GM18507 (cell line): Measurements from ENCODE around the gene SLC25A13.
A peak's percentile ranks its signal among the peaks of the same experiment; 100 is the strongest.
"Not testable (repeated sequence)": the region's sequence is repeated elsewhere in the genome, so short reads cannot be mapped to it uniquely, and the experiment has no call there.

Experiments
- DNase-seq: peaks from one replicate; pipeline ENCODE4 v3.0.0; 2011; ENCODE audit warnings: low read depth; ENCODE audit not compliant: insufficient read length; ENCODE audit errors: extremely low spot score
- FAIRE-seq: peaks from 2 replicates; lab custom pipeline; 2011; peaks lifted over from hg19 to GRCh38; lab: Jason Lieb, UNC

The SLC25A13 gene

DNA sequence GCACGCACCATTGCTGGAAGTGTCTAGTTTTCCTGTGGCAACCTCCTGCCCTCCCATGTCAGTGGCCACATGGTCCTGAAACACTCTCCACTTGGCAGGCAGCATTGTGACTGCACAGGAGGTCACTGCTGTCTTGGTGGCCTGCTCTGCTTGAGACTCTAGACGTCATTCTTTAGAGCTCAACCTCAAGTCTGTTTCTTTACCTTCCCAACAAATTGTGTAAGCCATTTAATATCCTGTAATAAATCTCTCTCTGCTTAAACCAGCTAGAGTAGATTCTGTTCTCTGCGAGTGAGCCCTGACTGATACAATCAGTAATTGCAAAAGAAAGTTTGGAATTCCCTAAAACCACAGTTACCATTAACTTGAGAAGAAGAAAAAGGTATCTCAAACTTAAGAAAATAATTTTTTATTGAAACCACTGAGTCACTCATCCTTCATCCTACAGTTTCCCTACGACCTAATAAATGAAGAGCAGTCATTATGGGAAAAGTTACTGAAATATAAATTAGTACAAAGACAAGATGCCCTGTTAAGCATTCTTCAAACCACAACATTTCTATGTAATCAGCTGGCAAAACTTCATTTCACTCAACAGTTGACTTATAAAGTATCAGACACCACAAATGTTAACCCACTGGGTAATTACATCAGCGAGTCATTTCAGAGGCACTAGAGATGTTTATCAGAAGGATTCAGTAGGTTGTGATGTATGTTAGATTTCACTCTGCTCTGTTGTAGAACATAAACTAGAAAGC is 18.0 kb downstream of the SLC25A13 start:
- no peak for FAIRE-seq
- DNase-seq = no peak

DNA sequence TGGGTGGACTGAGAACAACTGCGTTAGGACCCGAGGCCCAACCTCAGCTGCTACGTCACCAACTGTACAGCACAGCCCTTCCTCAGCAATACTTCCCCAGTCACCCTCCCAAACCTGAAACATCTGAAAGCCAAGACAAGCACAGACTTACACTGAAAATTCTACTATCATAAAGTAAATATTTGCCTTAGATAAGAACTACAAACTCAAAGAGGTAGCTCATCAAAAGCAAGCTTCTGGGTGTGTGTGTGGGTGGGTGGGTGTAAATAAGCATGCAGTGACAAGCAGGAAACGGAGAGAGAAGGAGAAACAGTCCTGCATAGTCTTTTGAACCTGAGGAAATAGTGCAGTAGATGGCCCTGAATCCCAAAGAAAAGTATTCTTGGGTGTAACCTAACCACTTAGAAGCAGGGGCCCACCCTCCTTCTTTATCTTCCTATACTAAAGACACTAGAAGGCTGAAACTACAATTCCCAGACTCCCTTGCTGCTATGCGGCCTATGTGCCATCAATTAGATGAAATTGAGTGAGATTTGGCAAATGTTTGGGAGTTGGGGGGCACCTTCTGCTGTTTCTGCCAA is 18.7 kb downstream of the SLC25A13 start:
- DNase-seq (no peak), FAIRE-seq (peak; percentile 9)

DNA sequence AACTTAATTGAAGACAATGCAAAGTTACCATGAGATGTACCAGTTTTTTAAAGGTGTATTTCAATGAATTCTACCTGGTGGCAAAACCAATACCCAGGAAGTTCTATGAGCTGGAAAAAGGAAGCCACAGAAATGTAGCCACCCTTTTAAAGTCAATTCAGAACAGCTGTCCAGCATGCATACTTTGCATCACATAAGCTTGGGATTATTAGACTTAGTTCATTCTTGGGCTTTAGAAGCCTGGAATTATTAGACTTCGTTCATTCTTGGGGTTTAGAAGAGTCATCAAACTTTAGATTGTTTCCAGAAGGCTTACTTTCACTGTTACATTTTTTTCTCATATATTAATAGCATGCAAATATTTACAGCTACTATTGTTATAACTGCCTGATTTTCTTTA is 20.9 kb downstream of the SLC25A13 start:
- DNase-seq (no peak), FAIRE-seq (no peak)

DNA sequence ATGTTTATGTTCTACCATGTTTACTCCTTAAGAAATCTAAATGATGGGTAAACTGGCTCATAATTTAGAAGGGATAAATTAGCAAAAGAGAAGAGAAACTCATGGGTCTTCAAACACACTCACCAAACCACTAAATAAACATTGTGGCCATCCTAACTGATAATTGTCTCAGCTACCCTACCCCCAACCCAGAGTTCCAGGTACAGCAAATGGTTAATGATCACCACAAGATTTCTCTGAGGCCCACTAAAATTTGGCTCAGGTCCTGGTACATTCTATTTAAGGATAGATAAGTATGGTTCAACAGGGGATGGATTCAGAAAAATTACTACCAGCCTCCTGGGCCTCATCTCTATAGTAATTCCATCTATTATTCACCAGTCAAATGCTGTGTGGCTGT is 21.4 kb downstream of the SLC25A13 start:
- FAIRE-seq (peak; percentile 24), DNase-seq (no peak)

DNA sequence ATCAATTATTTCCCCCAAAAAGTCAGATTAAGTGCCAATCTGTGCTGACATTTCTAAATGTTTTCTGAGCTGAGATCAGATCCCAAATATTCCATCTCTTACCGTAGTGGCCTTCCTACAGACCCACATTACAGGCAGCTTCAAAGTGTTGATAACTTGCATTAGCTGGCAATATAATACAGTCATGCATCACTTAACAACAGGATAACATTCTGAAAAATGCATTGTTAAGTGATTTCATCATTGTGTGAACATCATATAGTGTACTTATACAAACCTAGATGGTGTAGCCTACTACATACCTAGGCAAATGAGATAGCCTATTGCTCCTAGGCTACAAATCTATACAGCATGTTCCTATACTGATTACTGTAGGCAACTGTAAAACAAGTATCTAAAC is 22.4 kb downstream of the SLC25A13 start:
- no peak for FAIRE-seq

DNA sequence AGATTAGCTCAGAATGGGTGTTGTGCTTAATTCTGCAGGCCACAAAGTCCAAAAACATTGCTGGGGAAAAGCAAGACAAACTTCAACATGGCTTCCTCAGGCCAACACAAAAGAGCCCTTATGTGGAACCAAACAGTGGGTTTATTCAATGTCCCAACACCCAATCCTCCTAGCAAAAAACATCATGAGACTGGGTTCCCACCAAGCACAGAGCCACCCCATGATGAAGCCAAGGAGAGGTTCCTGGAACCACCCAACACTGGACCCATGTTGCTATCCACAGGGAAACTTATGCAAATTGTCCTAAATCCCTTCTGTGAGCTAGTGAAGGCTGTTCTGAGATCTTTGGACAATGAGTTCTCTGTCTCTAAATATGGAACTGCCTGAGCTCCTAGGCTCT is 24.0 kb downstream of the SLC25A13 start:
- DNase-seq = no peak
- FAIRE-seq = no peak

More for the DNA sequence above, 22.4 kb downstream of the SLC25A13 start:
- DNase-seq = no peak

DNA sequence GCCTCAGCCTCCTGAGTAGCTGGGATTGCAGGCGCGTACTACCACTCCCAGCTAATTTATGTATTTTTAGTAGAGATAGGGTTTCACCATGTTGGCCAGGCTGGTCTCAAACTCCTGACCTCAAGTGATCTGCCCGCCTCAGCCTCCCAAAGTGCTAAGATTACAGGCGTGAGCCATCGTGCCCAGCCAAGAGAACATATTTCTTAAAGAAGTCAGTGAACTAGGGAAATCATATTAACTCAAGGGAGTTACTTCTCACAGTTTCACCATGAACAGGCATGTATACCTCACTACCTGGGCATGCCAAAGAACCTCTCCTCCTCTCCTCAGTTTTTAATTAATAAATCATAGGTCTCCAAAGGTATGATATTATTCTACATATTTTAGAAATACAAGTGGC is 24.5 kb downstream of the SLC25A13 start:
- DNase-seq, FAIRE-seq: not testable (repeated sequence)

DNA sequence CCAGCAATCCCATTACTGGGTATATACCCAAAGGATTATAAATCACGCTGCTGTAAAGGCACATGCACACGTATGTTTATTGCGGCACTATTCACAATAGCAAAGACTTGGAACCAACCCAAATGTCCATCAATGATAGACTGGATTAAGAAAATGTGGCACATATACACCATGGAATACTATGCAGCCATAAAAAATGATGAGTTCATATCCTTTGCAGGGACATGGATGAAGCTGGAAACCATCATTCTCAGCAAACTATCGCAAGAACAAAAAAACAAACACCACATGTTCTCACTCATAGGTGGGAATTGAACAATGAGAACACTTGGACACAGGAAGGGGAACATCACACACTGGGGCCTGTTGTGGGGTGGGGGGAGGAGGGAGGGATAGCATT is 28.0 kb downstream of the SLC25A13 start:
- FAIRE-seq, DNase-seq: not testable (repeated sequence)

DNA sequence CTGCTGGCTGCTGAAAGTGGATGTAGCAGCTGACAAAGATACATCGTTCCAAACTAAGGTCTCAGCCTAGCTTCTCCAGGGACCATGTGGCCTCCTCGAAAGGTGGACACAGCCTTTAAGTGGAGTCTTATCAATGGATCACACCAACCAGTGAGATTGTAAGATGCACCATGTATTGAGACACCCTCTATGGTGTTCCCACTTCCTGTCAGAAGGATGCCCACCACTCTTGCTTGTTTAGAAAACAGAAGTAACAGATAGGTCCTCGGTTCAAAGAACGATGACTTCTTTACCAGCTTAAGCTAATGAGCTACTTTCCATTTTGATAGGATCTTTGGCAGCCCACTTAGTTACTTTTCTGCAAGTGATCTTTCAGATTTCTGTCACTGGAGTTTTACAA is 34.3 kb downstream of the SLC25A13 start:
- FAIRE-seq (peak; percentile 24), DNase-seq (no peak)

DNA sequence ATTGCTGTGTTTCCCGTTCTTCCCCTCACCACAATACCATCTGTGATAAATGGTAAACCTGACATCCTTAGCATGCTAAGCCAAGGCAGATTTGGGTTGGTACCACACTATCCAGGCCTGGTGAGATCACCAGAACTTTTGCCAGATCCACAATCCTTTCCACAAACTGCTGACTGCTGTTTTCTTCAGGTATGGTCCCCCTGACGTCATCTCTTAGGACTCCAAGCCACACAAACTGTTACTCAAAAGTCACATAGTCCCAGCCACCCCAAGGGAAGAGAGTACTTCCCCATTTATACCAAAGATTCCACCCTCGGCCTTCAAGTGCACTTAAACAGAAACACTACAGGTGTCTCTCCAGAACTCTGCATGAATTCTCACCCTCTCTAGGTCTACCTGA is 34.8 kb downstream of the SLC25A13 start:
- DNase-seq = no peak
- FAIRE-seq = peak; percentile 53

DNA sequence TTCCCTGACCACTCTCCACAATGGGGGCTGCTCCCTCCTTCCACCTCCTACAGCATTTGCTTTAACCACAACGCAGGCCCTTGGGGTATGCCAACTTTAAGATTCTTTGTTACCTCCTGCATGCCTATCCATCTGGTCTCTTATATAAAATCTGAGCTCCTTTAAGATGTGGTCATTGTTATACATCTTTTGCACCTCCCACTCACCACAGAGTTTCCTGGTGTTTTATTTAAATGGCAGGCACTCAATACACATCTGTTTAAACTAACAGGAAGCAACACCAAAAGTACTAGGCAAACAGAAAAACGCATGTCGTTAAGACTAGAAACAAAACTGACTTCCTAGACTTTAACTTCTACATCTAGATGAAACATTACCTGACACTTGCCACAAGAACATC is 36.3 kb downstream of the SLC25A13 start:
- peak; percentile 12 for DNase-seq
- FAIRE-seq = peak; percentile 69

DNA sequence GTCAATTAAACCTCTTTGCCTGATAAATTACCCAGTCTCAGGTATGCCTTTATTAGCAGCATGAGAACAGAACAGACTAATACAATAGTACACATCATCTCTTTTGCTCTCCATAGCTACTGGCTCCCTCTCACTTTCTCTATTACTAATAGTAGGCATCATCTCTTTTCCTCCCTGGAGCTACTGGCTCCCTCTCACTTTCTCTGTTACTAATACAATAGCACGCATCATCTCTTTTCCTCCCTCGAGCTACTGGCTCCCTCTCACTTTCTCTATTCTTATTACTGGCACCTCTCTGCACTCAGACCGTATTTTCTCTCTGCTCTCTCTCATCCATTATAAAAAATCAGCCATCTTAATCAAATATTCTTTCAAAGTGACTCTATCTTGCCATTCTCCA is 37.1 kb downstream of the SLC25A13 start:
- DNase-seq (no peak), FAIRE-seq (peak; percentile 57)

DNA sequence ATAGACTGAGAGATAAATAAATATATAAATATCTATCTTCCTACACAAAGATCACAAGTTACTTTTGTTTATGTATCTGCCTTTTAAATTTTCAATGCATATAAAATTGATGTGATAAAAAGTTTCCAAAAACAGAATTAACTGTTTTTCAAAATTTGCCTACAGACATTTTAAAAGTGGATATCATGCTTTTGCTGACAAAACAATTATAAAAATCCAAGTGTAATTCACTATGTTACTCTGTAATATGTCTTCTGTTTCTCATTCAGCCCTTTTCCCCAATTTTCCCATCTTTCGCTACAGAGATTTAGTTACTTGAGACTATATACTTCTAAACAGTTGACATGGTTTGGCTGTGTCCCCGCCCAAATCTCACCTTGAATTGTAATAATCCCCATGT is 37.7 kb downstream of the SLC25A13 start:
- no peak for FAIRE-seq
- no peak for DNase-seq

DNA sequence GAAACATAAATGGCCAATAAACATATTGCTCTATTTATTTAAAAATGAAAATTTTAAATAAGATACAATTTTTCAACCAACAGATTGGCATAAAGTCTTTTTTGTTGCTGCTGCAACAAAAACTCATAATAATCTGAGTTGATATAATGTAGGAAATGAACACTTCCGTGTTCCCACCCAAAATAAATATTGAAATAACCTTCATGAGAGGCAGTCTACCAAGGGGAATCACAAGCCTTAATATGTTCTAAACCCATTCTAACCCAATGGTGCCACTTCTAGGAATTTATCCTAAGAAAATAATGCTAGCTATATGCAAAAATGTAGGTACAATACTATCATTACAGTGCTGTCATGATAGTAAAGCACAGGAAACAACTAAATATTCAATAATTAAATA is 39.1 kb downstream of the SLC25A13 start:
- DNase-seq (no peak), FAIRE-seq (no peak)

DNA sequence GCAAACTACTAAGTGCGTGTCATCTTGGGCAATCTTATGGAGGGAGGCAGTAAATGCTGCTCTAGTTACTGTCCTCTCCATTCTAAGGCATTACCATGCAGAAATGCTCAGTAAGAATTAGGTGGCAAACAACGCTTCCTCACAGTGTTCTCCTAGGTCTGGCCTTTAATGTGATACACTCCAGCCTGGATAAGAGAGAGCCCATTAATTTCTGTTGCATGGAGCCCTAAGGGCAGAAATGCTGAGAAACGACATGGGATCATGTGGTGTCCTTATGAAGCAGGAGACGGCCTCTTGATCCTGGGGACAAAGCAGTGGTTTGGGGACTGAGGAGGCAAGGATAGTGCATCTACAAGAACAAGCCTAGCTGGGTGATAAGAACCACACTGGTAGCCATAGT is 44.0 kb downstream of the SLC25A13 start:
- DNase-seq (no peak), FAIRE-seq (no peak)

DNA sequence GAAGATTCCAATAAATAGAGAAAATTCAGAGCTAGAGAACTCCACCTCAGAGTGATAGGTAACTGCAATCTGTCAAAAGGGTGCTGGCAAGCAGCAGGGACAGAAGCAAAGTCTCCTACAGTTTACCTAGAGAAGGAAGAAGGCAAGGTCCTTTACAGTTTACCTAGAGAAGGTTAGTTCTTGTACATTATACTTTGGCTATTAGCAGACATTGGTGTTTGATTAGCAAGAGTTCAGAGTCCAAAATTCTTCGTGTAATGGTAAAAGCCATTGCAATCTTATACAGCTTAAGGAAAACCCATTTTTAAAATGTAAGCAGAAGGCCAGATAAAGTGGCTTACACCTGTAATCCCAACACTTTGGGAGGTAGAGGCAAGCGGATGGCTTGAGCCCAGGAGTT is 45.9 kb downstream of the SLC25A13 start:
- FAIRE-seq = no peak

DNA sequence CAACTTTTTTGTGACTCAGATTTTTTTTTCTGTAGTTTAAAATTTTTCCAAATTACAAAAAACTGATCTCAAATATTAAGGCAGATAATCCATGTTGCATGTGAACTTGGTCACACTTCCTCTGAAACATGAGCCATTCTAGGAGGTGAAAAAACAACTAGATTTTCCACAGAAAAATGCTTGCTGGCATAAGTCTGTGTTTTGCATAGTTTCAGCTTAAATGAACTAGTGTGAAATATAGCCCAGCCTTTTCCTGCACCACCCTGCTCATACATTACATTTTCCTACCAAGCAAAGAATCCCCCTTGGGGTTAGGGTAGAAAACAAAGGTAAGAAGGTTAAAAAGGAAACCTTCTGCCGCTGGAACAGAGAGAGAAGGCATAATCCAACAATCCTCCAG is 48.2 kb downstream of the SLC25A13 start:
- DNase-seq (no peak), FAIRE-seq (no peak)

More for the DNA sequence above, 45.9 kb downstream of the SLC25A13 start:
- DNase-seq = no peak

DNA sequence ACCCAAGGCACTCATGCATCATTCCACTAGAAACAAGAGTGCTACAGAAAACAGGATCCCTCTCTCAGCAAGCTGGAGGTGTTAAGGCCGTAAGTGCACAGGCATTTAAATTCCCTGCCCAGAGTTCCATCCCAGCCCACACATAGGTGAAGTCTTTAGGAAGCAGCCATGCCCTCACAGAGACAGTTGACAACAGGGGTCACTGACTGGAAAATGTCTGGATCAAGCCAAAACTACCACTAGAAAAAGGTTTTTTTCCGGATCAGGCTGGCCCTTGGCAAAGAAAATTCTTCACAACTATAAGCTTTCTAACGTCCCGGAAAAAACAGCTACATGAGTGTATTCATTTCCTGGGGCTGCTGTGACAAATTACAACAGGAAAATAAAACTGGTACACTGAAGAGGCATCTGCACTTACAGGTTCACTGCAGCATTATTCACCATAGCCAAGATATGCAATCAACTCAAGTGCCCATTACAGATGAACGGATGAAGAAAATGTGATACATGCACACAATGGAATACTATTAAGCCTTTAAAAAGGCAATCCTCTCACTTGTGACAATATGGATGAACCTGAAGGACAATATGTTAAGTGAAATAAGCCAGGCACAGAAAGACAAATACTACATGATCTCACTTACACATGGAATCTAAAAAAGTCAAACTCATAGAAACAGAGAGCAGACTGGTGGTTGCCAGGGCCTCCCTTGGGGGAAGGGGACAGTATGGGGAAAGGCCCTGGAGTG is 52.5 kb downstream of the SLC25A13 start:
- FAIRE-seq = no peak
- DNase-seq = no peak

DNA sequence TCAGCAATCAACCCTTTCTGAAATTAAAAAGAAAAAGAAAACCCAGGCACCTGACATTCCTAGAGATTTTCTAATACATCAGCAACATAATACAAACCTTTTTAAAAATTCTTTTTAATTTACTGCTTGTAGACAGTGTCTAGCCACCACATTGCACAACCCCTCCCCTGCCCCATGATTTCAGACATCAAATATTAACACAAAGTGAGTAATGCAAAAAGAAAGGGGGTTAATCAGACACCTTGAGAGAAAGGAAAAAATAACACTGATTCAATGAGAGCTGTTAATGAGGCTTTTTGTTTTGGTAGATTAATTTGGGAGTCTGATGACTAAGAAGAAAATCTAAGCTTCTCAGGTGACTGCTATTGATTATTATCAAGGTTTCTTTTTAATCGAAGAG is 55.3 kb downstream of the SLC25A13 start:
- no peak for DNase-seq

DNA sequence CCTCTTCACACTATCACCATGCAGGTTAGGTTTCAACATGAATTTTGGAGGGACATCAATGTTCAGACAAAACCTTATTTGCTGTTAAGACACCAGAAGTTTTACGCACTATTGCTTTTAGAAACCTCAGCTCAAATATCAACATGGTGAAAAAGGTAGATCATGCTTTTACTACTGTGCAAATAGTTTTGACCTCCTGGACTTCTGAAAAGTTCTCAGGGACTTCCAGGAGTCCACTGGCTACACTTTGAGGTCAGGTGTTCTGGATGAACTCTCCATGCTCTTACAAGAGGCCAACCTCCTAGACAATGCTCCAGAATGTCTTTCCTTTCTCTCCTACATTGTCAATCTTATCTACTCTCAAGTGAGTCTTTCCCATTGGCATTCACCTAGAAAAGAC is 55.9 kb downstream of the SLC25A13 start:
- DNase-seq (no peak), FAIRE-seq (no peak)

More for the DNA sequence above, 55.3 kb downstream of the SLC25A13 start:
- FAIRE-seq = no peak

DNA sequence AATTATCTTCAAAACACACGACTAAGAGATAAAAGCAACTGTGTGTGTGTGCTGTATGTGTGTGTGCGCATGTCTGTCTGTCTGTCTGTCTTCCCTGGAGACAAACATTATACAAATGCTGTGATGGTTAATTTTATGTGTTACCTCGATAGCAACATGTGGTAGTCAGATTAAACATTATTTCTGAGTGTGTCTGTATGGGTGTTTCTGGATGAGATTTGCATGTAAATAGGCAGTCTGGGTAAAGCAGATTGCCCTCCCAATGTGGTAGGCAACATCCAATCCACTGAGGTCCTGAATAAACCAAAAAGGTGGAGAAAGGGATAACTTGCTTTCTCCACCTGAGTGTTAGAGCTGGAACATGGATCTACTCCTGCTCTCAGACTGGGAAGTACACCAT is 67.9 kb downstream of the SLC25A13 start:
- no peak for FAIRE-seq

More for the DNA sequence above, 67.9 kb downstream of the SLC25A13 start:
- DNase-seq = no peak
